Astrocyte (in vitro differentiated cells and primary cell): Measurements from ENCODE around the gene SHISA7.

Experiments used
- CTCF ChIP-seq: IDR thresholded peaks from 2 replicates; pipeline ENCODE4 v1.5.1; 2011; ENCODE audit warnings: low read depth, mild to moderate bottlenecking, inconsistent platforms, low read length, moderate library complexity; ENCODE audit not compliant: insufficient read depth
- EZH2 ChIP-seq: IDR thresholded peaks from 2 replicates; pipeline ENCODE4 v1.6.1; 2012; ENCODE audit warnings: mild to moderate bottlenecking, low read length, inconsistent platforms; ENCODE audit not compliant: insufficient read depth

DNA sequence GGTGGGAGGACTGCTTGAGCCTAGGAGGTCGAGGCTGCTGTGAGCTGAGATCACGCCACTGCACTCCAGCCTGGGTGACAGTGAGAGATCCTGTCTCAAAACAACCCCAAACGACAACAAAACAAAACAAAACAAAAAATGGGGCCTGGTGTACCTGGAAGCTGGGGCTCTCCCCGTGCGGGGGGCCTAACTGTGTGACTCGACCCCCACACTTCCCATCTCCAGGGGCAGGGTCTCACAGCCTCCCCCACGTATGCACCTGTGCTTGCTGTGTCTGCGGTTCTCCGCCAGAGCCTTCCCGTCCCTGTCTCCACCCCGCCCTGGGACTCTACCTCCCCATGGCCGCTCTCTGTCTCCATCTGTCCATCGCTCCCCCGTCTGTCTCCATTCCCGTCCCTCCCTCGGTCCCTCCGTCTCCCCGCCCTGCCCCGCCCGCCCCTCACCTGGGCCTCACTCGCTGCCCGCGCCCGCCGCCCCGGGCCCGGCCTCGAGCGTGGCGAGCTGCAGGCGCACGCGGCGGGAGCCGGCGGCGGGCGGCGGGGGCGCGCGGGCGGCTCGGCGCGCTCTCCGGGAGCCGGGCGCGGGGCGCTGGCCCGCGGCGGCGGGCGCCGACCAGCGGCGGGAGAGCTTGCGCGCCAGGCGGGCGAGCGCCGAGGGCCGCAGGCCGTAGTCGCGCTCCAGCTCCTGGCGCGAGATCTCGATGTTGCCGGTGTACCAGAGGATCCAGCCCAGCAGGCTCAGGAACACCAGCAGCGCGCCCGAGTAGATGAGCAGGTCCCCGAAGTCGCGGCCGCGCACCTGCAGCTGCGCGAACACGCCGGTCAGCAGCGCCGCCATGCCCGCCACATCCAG lies 59.6 kb downstream of the SHISA7 start:
- TF ChIP-seq EZH2: no peak
- TF ChIP-seq CTCF: no peak
